ENCODE results near the gene DYRK1B. TPM values are rescaled to one million over a fixed set of nuclear protein-coding genes. Genes with fewer than 3 reads are reported as not detected.
"Not testable (repeated sequence)": the region's sequence is repeated elsewhere in the genome, so short reads cannot be mapped to it uniquely, and the experiment has no call there.

The DYRK1B gene
- total RNA-seq, 1 donor from 2014 or later, result 31.4 TPM

GRCh38 chr19:39878866-39879265, 44.9 kb upstream of the DYRK1B start:
- not testable (repeated sequence) for H3K9me3 Mint-ChIP-seq (ENCODE audit: unreplicated experiment)

GRCh38 chr19:39878398-39878797, 44.4 kb upstream of the DYRK1B start:
- peaks cover 1% of the 10 kb centered on the region for H3K9me3 Mint-ChIP-seq (ENCODE audit: unreplicated experiment)
- H4K20me1 ChIP-seq (ENCODE audit: insufficient read depth, low read length), result no peaks in the 10 kb centered on the region

More at GRCh38 chr19:39878866-39879265, 44.9 kb upstream of the DYRK1B start:
- not testable (repeated sequence) for H3K4me1 Mint-ChIP-seq (ENCODE audit: low read depth, unreplicated experiment); H4K20me1 ChIP-seq (ENCODE audit: insufficient read depth, low read length); H3K36me3 ChIP-seq (ENCODE audit: insufficient read depth, low read length); FAIRE-seq; H3K27me3 ChIP-seq (ENCODE audit: insufficient read depth, low read length); H3K79me2 ChIP-seq (ENCODE audit: insufficient read depth, low read length); H3K4me1 ChIP-seq (ENCODE audit: insufficient read depth, low read length); H3K27ac ChIP-seq (ENCODE audit: low read depth, low read length); DNase-seq (ENCODE audit: low read depth); H3K9ac ChIP-seq (ENCODE audit: low read length); H3K4me2 ChIP-seq (ENCODE audit: low read length); H3K36me3 Mint-ChIP-seq (ENCODE audit: low read depth, unreplicated experiment); H3K27ac Mint-ChIP-seq (ENCODE audit: unreplicated experiment); H3K9me3 ChIP-seq (ENCODE audit: insufficient read depth, low read depth, low read length); H3K4me3 Mint-ChIP-seq (ENCODE audit: unreplicated experiment); H3K4me3 ChIP-seq (ENCODE audit: insufficient read depth, low read depth, low read length); H2AFZ ChIP-seq (ENCODE audit: low read depth, low read length)
- peaks cover 20% of the 10 kb centered on the region for H3K27me3 Mint-ChIP-seq (ENCODE audit: low read depth, unreplicated experiment)

GRCh38 chr19:39877982-39878381, 44.0 kb upstream of the DYRK1B start:
- not testable (repeated sequence) for H3K9me3 ChIP-seq (ENCODE audit: insufficient read depth, low read depth, low read length); H3K4me1 Mint-ChIP-seq (ENCODE audit: low read depth, unreplicated experiment); H3K36me3 Mint-ChIP-seq (ENCODE audit: low read depth, unreplicated experiment); H3K27me3 ChIP-seq (ENCODE audit: insufficient read depth, low read length); H3K9ac ChIP-seq (ENCODE audit: low read length); H3K36me3 ChIP-seq (ENCODE audit: insufficient read depth, low read length); H2AFZ ChIP-seq (ENCODE audit: low read depth, low read length); FAIRE-seq; H3K4me1 ChIP-seq (ENCODE audit: insufficient read depth, low read length); H3K27ac ChIP-seq (ENCODE audit: low read depth, low read length); H3K79me2 ChIP-seq (ENCODE audit: insufficient read depth, low read length); H3K27ac Mint-ChIP-seq (ENCODE audit: unreplicated experiment); H3K4me2 ChIP-seq (ENCODE audit: low read length); H3K4me3 ChIP-seq (ENCODE audit: insufficient read depth, low read depth, low read length); H3K9me3 Mint-ChIP-seq (ENCODE audit: unreplicated experiment); H4K20me1 ChIP-seq (ENCODE audit: insufficient read depth, low read length); H3K4me3 Mint-ChIP-seq (ENCODE audit: unreplicated experiment); DNase-seq (ENCODE audit: low read depth)
- H3K27me3 Mint-ChIP-seq (ENCODE audit: low read depth, unreplicated experiment), result peaks cover 20% of the 10 kb centered on the region

More at GRCh38 chr19:39878398-39878797, 44.4 kb upstream of the DYRK1B start:
- H3K27ac ChIP-seq (ENCODE audit: low read depth, low read length), result no peak overlapping the region
- H3K27me3 ChIP-seq (ENCODE audit: insufficient read depth, low read length), result no peaks in the 10 kb centered on the region
- Mint-ChIP-seq H3K4me3 (ENCODE audit: unreplicated experiment) (no peak overlapping the region), H3K27ac (ENCODE audit: unreplicated experiment) (no peak overlapping the region), H3K4me1 (ENCODE audit: low read depth, unreplicated experiment) (no peaks in the 10 kb centered on the region), H3K36me3 (ENCODE audit: low read depth, unreplicated experiment) (peaks cover 2% of the 10 kb centered on the region), H3K27me3 (ENCODE audit: low read depth, unreplicated experiment) (peaks cover 20% of the 10 kb centered on the region)
- no peaks in the 10 kb centered on the region for H3K4me1 ChIP-seq (ENCODE audit: insufficient read depth, low read length)
- DNase-seq (ENCODE audit: low read depth) (no peak), FAIRE-seq (no peak)
- no peak overlapping the region for H3K9ac ChIP-seq (ENCODE audit: low read length)
- no peaks in the 10 kb centered on the region for H3K79me2 ChIP-seq (ENCODE audit: insufficient read depth, low read length)
- no peak overlapping the region for H2AFZ ChIP-seq (ENCODE audit: low read depth, low read length)
- H3K4me3 ChIP-seq (ENCODE audit: insufficient read depth, low read depth, low read length), result no peak overlapping the region
- H3K36me3 ChIP-seq (ENCODE audit: insufficient read depth, low read length), result no peaks in the 10 kb centered on the region
- no peaks in the 10 kb centered on the region for H3K9me3 ChIP-seq (ENCODE audit: insufficient read depth, low read depth, low read length)
- H3K4me2 ChIP-seq (ENCODE audit: low read length), result no peak overlapping the region
- TF ChIP-seq EZH2 (IDR thresholded peaks at IDR 0.05; ENCODE audit: insufficient read depth, low read length), result no peak
- no peak for TF ChIP-seq CTCF (IDR thresholded peaks at IDR 0.05; ENCODE audit: insufficient read depth, low read depth, low read length)

GRCh38 chr19:39877488-39877887, 43.5 kb upstream of the DYRK1B start:
- not testable (repeated sequence) for H3K79me2 ChIP-seq (ENCODE audit: insufficient read depth, low read length); H3K4me2 ChIP-seq (ENCODE audit: low read length); H4K20me1 ChIP-seq (ENCODE audit: insufficient read depth, low read length); H2AFZ ChIP-seq (ENCODE audit: low read depth, low read length); H3K36me3 Mint-ChIP-seq (ENCODE audit: low read depth, unreplicated experiment); H3K27ac ChIP-seq (ENCODE audit: low read depth, low read length); H3K4me3 ChIP-seq (ENCODE audit: insufficient read depth, low read depth, low read length); H3K9me3 ChIP-seq (ENCODE audit: insufficient read depth, low read depth, low read length); H3K9me3 Mint-ChIP-seq (ENCODE audit: unreplicated experiment); FAIRE-seq; H3K4me3 Mint-ChIP-seq (ENCODE audit: unreplicated experiment); H3K9ac ChIP-seq (ENCODE audit: low read length); H3K27ac Mint-ChIP-seq (ENCODE audit: unreplicated experiment); H3K4me1 ChIP-seq (ENCODE audit: insufficient read depth, low read length); H3K36me3 ChIP-seq (ENCODE audit: insufficient read depth, low read length); H3K27me3 ChIP-seq (ENCODE audit: insufficient read depth, low read length); H3K4me1 Mint-ChIP-seq (ENCODE audit: low read depth, unreplicated experiment); DNase-seq (ENCODE audit: low read depth)
- peaks cover 19% of the 10 kb centered on the region for H3K27me3 Mint-ChIP-seq (ENCODE audit: low read depth, unreplicated experiment)

- not testable (repeated sequence) for H3K4me3 Mint-ChIP-seq (ENCODE audit: unreplicated experiment); DNase-seq (ENCODE audit: low read depth); H3K4me3 ChIP-seq (ENCODE audit: insufficient read depth, low read depth, low read length); H3K9me3 ChIP-seq (ENCODE audit: insufficient read depth, low read depth, low read length); FAIRE-seq; H3K27me3 ChIP-seq (ENCODE audit: insufficient read depth, low read length); H3K27ac ChIP-seq (ENCODE audit: low read depth, low read length); H3K4me2 ChIP-seq (ENCODE audit: low read length); H4K20me1 ChIP-seq (ENCODE audit: insufficient read depth, low read length); H3K36me3 ChIP-seq (ENCODE audit: insufficient read depth, low read length); H3K9me3 Mint-ChIP-seq (ENCODE audit: unreplicated experiment); H3K9ac ChIP-seq (ENCODE audit: low read length); H3K36me3 Mint-ChIP-seq (ENCODE audit: low read depth, unreplicated experiment); H2AFZ ChIP-seq (ENCODE audit: low read depth, low read length); H3K79me2 ChIP-seq (ENCODE audit: insufficient read depth, low read length); H3K4me1 ChIP-seq (ENCODE audit: insufficient read depth, low read length); H3K27ac Mint-ChIP-seq (ENCODE audit: unreplicated experiment); H3K4me1 Mint-ChIP-seq (ENCODE audit: low read depth, unreplicated experiment)
- peaks cover 22% of the 10 kb centered on the region for H3K27me3 Mint-ChIP-seq (ENCODE audit: low read depth, unreplicated experiment)
Measured at GRCh38 chr19:39876486-39876885, 42.5 kb upstream of the DYRK1B start.

Data from astrocyte (in vitro differentiated cells and primary cell).